ENCODE data around the gene C19orf73. TPM values are rescaled to one million over a fixed set of nuclear protein-coding genes. Genes with fewer than 3 reads are reported as not detected.

The C19orf73 gene
- total and polyA plus RNA-seq, 9 of the 15 experiments (the other 6 are each of a cell fraction or from before 2014, with no cell fraction given) = 0.08 to 7.4 (median 1.4) TPM

- TF ChIP-seq, protein P1, sequence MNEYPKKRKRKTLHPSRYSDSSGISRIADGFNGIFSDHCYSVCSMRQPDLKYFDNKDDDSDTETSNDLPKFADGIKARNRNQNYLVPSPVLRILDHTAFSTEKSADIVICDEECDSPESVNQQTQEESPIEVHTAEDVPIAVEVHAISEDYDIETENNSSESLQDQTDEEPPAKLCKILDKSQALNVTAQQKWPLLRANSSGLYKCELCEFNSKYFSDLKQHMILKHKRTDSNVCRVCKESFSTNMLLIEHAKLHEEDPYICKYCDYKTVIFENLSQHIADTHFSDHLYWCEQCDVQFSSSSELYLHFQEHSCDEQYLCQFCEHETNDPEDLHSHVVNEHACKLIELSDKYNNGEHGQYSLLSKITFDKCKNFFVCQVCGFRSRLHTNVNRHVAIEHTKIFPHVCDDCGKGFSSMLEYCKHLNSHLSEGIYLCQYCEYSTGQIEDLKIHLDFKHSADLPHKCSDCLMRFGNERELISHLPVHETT (CRISPR knock-in tag; conservative IDR thresholded peaks at IDR 0.05 in 1 of 2, IDR thresholded peaks at IDR 0.05 in 1 of 2) = peak in 1 of 2 experiments; percentile 68; a peak in 1 of 4 replicates
- no peak for TF ChIP-seq ILK (tag; IDR thresholded peaks at IDR 0.05; ENCODE audit: borderline replicate concordance, low read depth)
- TF ChIP-seq, protein P2, sequence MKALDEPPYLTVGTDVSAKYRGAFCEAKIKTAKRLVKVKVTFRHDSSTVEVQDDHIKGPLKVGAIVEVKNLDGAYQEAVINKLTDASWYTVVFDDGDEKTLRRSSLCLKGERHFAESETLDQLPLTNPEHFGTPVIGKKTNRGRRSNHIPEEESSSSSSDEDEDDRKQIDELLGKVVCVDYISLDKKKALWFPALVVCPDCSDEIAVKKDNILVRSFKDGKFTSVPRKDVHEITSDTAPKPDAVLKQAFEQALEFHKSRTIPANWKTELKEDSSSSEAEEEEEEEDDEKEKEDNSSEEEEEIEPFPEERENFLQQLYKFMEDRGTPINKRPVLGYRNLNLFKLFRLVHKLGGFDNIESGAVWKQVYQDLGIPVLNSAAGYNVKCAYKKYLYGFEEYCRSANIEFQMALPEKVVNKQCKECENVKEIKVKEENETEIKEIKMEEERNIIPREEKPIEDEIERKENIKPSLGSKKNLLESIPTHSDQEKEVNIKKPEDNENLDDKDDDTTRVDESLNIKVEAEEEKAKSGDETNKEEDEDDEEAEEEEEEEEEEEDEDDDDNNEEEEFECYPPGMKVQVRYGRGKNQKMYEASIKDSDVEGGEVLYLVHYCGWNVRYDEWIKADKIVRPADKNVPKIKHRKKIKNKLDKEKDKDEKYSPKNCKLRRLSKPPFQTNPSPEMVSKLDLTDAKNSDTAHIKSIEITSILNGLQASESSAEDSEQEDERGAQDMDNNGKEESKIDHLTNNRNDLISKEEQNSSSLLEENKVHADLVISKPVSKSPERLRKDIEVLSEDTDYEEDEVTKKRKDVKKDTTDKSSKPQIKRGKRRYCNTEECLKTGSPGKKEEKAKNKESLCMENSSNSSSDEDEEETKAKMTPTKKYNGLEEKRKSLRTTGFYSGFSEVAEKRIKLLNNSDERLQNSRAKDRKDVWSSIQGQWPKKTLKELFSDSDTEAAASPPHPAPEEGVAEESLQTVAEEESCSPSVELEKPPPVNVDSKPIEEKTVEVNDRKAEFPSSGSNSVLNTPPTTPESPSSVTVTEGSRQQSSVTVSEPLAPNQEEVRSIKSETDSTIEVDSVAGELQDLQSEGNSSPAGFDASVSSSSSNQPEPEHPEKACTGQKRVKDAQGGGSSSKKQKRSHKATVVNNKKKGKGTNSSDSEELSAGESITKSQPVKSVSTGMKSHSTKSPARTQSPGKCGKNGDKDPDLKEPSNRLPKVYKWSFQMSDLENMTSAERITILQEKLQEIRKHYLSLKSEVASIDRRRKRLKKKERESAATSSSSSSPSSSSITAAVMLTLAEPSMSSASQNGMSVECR (CRISPR knock-in tag; IDR thresholded peaks at IDR 0.05) = peak; percentile 21
- TF ChIP-seq ZNF3 (CRISPR knock-in tag; IDR thresholded peaks at IDR 0.05) = no peak
- peak; percentile 49; the same call in 1 of the 2 replicates for TF ChIP-seq MITF (IDR thresholded peaks at IDR 0.05)
- no peak for TF ChIP-seq ZNF134 (CRISPR knock-in tag; conservative IDR thresholded peaks at IDR 0.05)
- TF ChIP-seq HEY1 (CRISPR knock-in tag; IDR thresholded peaks at IDR 0.05; ENCODE audit: borderline replicate concordance) = no peak
- TF ChIP-seq NBN (IDR thresholded peaks at IDR 0.05; ENCODE audit: low read depth) = peak; percentile 51; the same call in 1 of the 2 replicates
- TF ChIP-seq ELF4 (CRISPR knock-in tag; IDR thresholded peaks at IDR 0.05) = peak; percentile 68; the same call in 1 of the 2 replicates
- no peak for TF ChIP-seq KLF16 (IDR thresholded peaks at IDR 0.05)
- no peak for TF ChIP-seq FOS (IDR thresholded peaks at IDR 0.05; ENCODE audit: extremely low read depth, insufficient read length)
- peak; percentile 60; the same call in 1 of the 2 replicates for TF ChIP-seq RREB1 (CRISPR knock-in tag; IDR thresholded peaks at IDR 0.05)
- no peak for TF ChIP-seq DACH1 (IDR thresholded peaks at IDR 0.05; ENCODE audit: partially characterized antibody)
These were observed 31.4 kb upstream of the C19orf73 start (continued) for GRCh38 chr19:49150106-49150943.

Data from K562 (cell line).